HG02852 (cell line): ENCODE measurements around the gene ADNP.
A peak's percentile ranks its signal among the peaks of the same experiment; 100 is the strongest.
"Not testable (repeated sequence)": the region's sequence is repeated elsewhere in the genome, so short reads cannot be mapped to it uniquely, and the experiment has no call there.

Source experiments
- ATAC-seq: cut with Tn5 transposase; IDR thresholded peaks from one replicate; pipeline ENCODE4 v1.9.1; 2021; ENCODE audit warnings: mild to moderate bottlenecking, moderate library complexity; ENCODE audit not compliant: unreplicated experiment

ADNP gene

DNA sequence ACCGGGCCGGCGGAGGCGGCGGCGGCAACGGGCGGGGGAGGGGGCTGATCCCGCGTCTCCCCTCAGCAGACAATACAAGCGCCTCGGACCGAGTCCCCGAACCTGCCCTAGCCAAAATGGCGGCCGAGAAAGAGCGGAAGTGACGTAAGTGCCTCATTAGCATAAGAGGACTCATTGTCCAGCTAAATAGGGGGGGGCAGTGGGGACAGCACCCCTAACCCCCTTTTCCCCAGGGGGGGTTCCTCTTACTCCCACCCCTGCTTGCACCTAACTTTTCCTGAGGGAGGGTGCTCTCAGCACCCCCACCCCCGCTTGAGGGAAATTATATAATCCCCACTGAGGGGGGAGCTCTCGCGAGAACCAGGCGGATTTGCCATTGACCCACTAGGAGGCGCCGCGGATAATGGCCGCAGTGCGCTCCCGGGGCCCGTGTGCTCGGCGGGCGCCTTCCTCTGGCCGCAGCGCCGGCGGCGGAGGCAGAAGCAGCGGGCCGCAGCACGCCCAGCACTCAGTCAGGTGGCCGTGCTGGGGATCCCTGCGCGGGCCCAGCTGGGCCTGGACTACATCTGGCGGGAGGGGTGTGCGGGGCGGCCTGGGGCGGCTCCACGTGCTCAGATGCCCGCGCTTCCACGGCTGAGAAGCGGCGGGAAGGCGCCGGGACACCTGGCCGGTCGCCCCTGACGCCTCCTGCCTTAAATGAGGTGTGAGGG is at the start of gene ADNP:
Gene ADNP (minus strand): TSS at position 132 of the 710 bp plus-strand sequence. CDS start 27,441 bp downstream, outside the sequence.
- peak; percentile 65 for ATAC-seq

DNA sequence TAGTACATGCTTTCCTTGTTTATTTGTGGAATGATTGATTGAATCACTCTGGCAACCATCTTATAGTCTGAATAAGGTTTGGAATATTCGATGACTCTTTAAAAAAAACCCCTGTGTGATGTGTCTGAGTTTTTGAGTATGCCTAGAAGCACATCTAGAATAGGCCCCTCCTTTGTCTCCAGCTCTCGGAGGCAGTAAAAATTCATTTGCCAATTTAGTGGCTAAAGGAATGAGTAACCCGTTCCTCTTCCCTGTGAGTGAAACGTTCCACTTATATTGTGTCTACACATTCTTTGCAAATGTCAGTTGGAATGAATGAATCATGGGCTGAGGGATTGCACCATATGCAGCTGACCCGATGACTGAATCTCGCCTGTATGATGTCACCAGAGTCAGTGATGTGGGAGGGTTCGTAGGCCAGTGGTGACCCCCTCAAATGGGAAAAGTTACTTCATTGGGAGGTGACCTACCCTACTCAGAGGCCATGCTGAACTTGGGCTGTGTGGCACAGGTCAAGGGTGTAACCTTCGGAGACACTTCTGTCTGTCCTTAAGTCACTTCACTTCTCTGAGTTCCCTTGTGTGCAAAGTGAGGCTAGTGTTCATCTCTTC is 48.9 kb upstream of the ADNP start:
- ATAC-seq, result no peak

- ATAC-seq, result not testable (repeated sequence)
These were observed 47.3 kb upstream of the ADNP start for GRCh38 chr20:50978533-50978932.

GRCh38 chr20:50977066-50978021 is 46.1 kb upstream of the ADNP start:
- ATAC-seq, result no peak

DNA sequence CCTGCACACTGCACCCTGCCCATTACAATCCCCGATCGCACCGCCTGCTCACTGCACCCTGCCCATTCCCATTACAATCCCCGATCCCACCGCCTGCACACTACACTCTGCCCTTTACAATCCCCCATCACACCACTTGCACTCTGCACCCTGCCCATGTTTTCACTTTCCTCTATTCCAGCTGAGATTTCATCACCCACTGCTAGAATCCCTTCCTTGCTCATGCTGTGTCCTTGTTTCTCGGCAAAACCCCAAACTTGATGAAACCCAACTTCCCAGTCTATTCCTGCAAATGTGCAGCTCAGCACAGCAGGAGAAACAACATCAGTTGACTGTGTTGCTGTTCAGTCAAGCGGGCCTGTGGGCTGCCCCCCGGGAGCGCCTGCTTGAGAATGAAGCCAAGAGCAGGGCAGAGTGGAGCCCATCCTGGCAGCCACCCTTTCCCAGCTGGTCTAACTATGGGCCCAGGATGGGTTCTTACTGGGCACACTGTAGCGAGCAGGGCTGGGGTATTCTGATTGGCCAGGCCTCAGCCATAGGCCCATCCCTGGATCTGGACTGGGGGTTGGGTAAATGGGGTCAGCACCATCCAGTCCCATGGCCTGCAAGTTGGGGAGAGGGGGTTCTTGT is 44.6 kb upstream of the ADNP start:
- ATAC-seq, result no peak

DNA sequence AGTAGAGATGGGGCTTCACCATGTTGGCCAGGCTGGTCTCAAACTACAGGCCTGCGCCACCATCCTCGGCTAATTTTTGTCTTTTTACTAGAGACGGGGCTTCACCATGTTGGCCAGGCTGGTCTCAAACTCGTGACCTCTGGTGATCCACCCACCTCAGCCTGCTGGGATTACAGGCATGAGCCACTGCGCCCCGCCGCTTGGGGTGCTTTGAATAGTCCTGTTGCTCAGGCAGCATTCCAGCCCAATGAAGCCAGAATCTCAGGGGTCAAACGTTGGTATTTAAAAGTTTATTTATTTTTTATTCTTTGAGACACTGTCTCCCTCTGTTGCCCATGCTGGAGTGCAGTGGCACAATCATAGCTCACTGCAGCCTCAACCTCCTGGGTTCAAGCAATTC is 38.7 kb upstream of the ADNP start:
- ATAC-seq, result no peak

GRCh38 chr20:50969435-50969834 is 38.2 kb upstream of the ADNP start:
- ATAC-seq, result no peak

- no peak for ATAC-seq
These were observed 37.1 kb upstream of the ADNP start for GRCh38 chr20:50968289-50968688.

GRCh38 chr20:50967586-50967985 is 36.3 kb upstream of the ADNP start:
- ATAC-seq, result no peak

GRCh38 chr20:50959543-50960126 is 28.4 kb upstream of the ADNP start:
- ATAC-seq, result no peak

DNA sequence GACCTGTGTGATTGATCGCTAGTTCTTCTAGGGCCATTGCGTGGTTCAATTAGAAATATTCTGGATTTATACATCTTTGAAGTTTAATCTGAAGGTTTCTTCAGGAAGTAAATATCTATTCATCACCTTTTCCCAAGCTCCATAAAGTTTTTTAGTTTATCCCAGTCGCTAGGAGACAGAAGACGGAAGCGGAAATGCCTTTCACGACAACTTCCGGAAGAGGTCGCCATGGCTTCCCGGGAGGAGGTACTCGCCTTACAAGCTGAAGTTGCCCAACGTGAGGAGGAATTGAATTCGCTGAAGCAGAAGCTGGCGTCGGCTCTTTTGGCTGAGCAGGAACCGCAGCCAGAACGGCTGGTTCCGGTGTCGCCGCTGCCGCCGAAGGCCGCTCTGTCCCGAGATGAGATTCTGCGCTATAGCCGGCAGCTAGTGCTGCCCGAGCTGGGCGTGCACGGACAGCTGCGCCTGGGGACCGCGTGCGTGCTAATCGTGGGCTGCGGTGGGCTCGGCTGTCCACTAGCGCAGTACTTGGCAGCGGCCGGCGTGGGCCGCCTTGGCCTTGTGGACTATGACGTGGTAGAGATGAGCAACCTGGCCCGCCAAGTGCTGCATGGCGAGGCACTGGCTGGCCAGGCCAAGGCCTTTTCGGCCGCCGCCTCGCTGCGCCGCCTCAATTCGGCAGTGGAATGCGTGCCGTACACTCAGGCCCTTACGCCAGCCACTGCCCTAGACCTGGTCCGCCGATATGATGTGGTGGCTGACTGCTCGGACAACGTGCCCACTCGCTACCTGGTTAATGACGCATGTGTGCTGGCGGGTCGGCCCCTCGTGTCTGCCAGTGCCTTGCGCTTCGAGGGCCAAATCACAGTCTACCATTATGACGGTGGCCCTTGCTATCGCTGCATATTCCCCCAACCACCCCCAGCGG is 27.6 kb upstream of the ADNP start, which contains the start of gene MOCS3:
Gene MOCS3 (plus strand): TSS at position 204 of the 928 bp plus-strand sequence. CDS start 25 bp downstream, at position 229.
- ATAC-seq, result peak; percentile 75

DNA sequence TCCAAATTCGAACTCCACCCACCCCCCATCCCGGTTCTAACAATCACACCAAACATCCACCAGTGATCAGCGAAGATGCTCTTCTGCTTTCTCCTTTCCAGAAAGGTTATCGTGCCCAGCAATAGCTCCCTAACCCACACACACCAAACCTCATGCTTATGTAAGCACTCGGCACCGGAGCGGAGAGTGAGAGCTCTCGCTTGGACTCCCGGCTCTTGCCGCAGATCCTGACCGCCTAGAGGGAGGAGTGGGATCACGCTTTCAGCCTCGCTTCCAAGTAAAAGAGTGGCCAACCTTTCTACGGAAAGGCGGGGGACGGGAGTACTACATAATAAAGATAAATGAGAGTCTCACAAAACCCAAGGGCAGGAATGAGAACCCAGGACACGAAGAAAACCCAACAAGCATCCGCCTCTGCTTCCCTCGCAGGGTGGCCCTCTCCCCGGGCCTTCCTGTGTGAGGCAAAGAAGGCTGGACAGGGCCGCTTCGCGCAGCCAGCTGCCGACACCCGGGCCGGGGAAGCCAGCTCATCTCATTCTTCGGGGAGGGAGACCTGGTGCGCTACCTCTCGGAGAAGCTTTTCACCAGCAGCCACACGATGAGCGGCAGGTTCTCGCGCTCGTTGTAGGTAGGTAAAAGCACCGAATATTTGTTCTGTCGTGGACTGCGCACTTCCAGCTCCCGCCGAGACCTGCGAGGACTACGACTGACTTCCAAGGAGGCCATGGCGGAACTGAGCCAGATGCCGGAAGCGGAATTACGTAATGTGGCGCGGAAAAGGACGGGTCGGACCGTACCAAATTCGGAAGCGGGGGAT is 26.8 kb upstream of the ADNP start, which contains the start of gene DPM1:
Gene DPM1 (minus strand): TSS at position 735 of the 817 bp plus-strand sequence. CDS start 9 bp downstream, at position 726.
- ATAC-seq, result peak; percentile 76

- no peak for ATAC-seq
These were observed 26.0 kb upstream of the ADNP start for GRCh38 chr20:50957276-50957675.

GRCh38 chr20:50953821-50954220 is 22.6 kb upstream of the ADNP start:
- no peak for ATAC-seq

DNA sequence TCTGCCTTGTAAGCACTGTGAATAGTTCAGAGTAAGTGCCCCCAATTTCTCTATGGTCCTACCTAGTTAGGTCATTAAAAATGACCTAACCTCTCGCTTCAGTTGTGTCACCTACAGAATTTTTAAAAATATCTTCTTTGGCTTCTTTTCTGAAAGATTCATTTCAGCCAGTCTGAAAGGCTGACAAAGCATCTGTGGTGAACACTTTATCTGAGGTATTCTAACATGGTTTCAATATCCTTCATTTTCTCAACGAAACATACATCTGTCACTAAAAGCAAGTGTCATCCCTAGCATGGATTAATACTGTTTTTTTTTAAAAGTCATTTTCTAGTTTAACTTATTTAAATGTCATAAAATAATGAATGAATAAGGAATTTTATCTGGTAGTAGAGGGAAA is 22.0 kb upstream of the ADNP start:
- ATAC-seq, result no peak

- ATAC-seq, result no peak
These were observed 17.0 kb upstream of the ADNP start for GRCh38 chr20:50948132-50948785.

DNA sequence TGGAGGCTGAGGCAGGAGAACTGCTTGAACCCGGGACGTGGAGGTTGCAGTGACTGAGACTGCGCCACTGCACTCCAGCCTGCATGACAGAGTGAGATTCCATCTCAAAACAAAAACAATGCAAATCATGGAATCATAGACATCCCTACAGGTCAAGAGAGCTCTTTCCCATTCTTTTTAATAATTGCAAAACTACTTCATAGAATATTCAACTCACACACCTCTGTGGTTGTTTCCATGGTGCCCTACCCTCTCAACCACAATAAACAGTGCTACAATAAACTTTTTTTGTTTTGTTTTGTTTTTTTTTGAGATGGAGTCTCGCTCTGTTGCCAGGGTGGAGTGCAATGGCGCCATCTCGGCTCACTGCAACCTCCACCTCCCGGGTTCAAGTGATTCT is 11.8 kb upstream of the ADNP start:
- ATAC-seq, result no peak

- ATAC-seq, result no peak
These were observed 2.4 kb upstream of the ADNP start for GRCh38 chr20:50933589-50933988.
